ENCODE measurements around the gene TENM4. TPM values are rescaled to one million over a fixed set of nuclear protein-coding genes. Genes with fewer than 3 reads are reported as not detected.

Gene TENM4
- total RNA-seq, 4 donors from 2014 or later, result 1.1 to 2.7 (median 2.0) TPM

DNA sequence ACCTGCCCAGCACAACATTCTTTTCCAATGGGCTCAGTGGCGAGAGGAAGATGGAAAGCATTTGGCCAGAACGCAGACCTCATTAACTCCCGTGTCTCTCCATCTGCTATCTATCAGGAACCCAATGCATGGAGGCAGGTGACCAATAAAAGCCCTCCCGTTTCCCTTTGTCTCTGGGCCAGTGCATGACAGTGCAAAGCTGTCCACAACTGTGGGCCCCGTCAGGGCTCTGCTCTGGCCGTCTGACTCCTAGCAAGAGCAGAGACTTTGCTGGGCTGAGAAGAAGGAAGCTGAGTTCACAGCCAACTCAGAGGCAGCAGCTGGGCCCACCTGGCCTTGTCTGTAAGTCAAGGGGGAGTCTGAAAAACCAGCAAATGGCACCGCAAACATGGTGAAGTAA lies 177.8 kb downstream of the TENM4 start:
- no peaks in the 10 kb centered on the region for H3K27me3 ChIP-seq
- no peak for DNase-seq
- H3K4me1 ChIP-seq, result no peaks in the 10 kb centered on the region
- H3K36me3 ChIP-seq, result no peaks in the 10 kb centered on the region
- no peak for TF ChIP-seq POLR2A (IDR thresholded peaks at IDR 0.05)
- TF ChIP-seq, protein P1, sequence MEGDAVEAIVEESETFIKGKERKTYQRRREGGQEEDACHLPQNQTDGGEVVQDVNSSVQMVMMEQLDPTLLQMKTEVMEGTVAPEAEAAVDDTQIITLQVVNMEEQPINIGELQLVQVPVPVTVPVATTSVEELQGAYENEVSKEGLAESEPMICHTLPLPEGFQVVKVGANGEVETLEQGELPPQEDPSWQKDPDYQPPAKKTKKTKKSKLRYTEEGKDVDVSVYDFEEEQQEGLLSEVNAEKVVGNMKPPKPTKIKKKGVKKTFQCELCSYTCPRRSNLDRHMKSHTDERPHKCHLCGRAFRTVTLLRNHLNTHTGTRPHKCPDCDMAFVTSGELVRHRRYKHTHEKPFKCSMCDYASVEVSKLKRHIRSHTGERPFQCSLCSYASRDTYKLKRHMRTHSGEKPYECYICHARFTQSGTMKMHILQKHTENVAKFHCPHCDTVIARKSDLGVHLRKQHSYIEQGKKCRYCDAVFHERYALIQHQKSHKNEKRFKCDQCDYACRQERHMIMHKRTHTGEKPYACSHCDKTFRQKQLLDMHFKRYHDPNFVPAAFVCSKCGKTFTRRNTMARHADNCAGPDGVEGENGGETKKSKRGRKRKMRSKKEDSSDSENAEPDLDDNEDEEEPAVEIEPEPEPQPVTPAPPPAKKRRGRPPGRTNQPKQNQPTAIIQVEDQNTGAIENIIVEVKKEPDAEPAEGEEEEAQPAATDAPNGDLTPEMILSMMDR (IDR thresholded peaks at IDR 0.05), result no peak
- no peak overlapping the region for H3K27ac ChIP-seq
- H3K9me3 ChIP-seq, result no peaks in the 10 kb centered on the region
- H3K4me3 ChIP-seq, result no peak overlapping the region

DNA sequence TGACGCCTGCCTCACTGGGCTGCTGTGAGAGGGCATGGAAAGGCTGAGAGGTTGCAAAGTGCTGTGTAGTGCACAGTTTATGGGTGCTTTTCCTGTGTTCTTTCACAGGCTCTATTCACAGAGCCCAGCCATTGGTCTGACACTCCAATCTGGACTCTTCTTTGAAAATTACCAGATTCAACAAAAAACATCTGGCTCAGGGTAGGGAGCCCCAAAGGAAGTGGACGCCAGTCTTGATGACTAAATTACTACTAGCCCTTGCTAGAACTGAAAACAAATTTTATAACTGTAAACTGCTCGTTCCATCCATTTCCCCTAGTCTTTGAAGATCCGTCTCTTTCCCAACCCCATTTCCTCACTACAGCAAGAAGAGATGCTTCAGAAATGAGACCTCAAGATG lies 178.6 kb downstream of the TENM4 start:
- H3K27me3 ChIP-seq, result no peaks in the 10 kb centered on the region
- H3K4me1 ChIP-seq, result no peaks in the 10 kb centered on the region
- no peaks in the 10 kb centered on the region for H3K9me3 ChIP-seq
- DNase-seq, result no peak
- TF ChIP-seq, protein P1 (IDR thresholded peaks at IDR 0.05), result no peak
- no peak for TF ChIP-seq POLR2A (IDR thresholded peaks at IDR 0.05)
- no peaks in the 10 kb centered on the region for H3K36me3 ChIP-seq
- no peak overlapping the region for H3K27ac ChIP-seq
- no peak overlapping the region for H3K4me3 ChIP-seq

DNA sequence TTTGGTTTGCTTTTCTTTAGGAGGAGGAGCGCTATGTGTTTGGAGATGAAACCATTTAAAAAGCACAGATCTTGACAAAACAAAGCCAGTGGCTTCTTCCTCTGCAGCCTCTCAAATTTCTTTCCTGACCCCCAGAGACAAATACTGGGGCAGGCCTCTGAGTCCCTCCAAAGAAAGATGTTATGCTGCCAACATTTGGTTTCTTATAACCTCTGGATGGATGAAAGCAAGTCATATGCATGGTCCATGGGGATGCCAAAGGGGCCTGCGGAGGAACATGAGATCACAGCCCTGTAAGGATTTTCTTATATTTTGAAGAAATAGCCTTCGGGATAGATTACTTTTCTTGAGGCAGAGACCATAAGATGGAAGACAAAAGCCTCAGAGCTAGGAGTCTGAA lies 179.1 kb downstream of the TENM4 start:
- H3K27me3 ChIP-seq, result no peaks in the 10 kb centered on the region

DNA sequence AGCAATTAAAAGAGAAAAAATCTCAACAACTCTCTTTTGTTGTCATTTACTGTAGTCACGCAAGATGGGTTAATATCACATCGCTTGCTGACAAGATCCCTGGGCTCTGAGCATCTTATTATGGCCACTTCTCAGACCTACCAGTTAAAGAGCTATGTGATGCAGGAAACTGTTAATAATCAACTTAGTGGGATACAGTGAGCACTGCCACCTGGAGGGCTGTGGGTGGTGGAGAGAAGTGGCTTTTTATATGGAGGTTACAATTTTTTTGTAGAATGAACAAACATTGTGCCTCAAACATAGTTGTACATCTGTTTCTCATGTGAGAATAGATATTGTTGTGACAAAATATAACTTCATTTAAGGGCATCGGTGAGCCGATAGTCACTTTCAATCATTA lies 181.0 kb downstream of the TENM4 start:
- H3K4me1 ChIP-seq, result no peaks in the 10 kb centered on the region
- no peaks in the 10 kb centered on the region for H3K27me3 ChIP-seq

More for the DNA sequence above, 179.1 kb downstream of the TENM4 start:
- Histone ChIP-seq H3K9me3 (no peaks in the 10 kb centered on the region), H3K27ac (no peak overlapping the region), H3K4me1 (no peaks in the 10 kb centered on the region), H3K36me3 (no peaks in the 10 kb centered on the region), H3K4me3 (no peak overlapping the region)
- TF ChIP-seq, protein P1 (IDR thresholded peaks at IDR 0.05), result no peak
- no peak for TF ChIP-seq POLR2A (IDR thresholded peaks at IDR 0.05)
- no peak for DNase-seq

DNA sequence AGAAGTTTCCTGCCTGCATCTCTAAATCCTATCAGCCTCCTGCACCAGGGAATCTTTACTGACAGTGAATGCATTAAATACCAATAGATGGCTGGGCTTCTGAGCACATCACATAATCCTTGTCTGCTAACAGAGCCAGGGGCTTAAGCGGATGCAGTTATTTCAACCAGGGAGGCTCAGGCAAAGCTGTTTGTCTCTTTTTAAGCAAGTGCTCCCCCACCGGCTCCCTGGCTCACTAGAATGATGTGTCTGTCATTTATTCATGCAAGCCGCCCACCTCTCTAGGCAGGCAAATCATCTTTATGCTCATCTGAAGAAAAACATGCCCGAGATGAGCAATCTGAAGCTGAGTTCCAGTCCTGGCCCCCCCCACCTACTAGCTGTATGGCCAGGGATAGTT lies 182.3 kb downstream of the TENM4 start:
- no peaks in the 10 kb centered on the region for H3K9me3 ChIP-seq
- no peaks in the 10 kb centered on the region for H3K36me3 ChIP-seq
- no peak for DNase-seq
- TF ChIP-seq, protein P1 (IDR thresholded peaks at IDR 0.05), result no peak
- TF ChIP-seq POLR2A (IDR thresholded peaks at IDR 0.05), result no peak
- no peak overlapping the region for H3K27ac ChIP-seq
- no peaks in the 10 kb centered on the region for H3K27me3 ChIP-seq
- H3K4me3 ChIP-seq, result no peak overlapping the region
- no peaks in the 10 kb centered on the region for H3K4me1 ChIP-seq

More for the DNA sequence above, 181.0 kb downstream of the TENM4 start:
- no peaks in the 10 kb centered on the region for H3K36me3 ChIP-seq
- H3K4me3 ChIP-seq, result no peak overlapping the region
- no peak overlapping the region for H3K27ac ChIP-seq
- H3K9me3 ChIP-seq, result no peaks in the 10 kb centered on the region
- TF ChIP-seq POLR2A (IDR thresholded peaks at IDR 0.05), result no peak
- TF ChIP-seq, protein P1 (IDR thresholded peaks at IDR 0.05), result no peak
- DNase-seq, result no peak

DNA sequence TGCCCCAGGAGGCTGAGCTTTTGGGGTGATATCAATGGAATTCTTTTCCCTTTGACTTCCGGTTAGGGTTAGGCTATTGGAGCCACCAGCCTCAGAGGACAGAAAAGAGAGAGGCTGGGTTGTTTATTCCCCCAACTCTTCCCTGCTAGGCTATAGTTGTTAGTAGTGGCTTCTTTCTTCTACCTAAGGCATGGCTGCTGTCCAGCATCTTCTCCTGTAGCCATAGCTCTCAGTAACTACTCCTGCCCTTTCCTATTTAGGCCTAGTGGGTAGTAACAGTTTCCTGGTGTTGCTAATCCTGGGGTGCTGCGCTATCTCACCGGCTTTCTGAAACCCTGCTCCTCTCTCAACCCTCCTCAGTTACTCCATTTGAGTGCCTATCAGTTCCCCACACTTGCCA lies 184.9 kb downstream of the TENM4 start:
- DNase-seq, result no peak
- Histone ChIP-seq H3K27ac (no peak overlapping the region), H3K27me3 (no peaks in the 10 kb centered on the region), H3K9me3 (no peaks in the 10 kb centered on the region), H3K4me3 (no peak overlapping the region), H3K4me1 (no peaks in the 10 kb centered on the region), H3K36me3 (no peaks in the 10 kb centered on the region)
- TF ChIP-seq, protein P1 (IDR thresholded peaks at IDR 0.05), result no peak
- TF ChIP-seq POLR2A (IDR thresholded peaks at IDR 0.05), result no peak

Measured in Peyer's patch (tissue), 4 donors.